Panc1 (cell line): ENCODE results near the gene PLGRKT. TPM values are rescaled to one million over a fixed set of nuclear protein-coding genes. Genes with fewer than 3 reads are reported as not detected.
"Not testable (repeated sequence)": the region's sequence is repeated elsewhere in the genome, so short reads cannot be mapped to it uniquely, and the experiment has no call there.

Source experiments
- ATAC-seq: fragments of 200-7000 bp; cut with Tn5 transposase; 2 replicates; pipeline ENCODE4 v1.9.1; 2020; ENCODE audit warnings: mild to moderate bottlenecking, moderate library complexity
- BruUV-seq: library from RNA; stranded (reverse); fragments of 400-500 nt; replicated peaks from 2 replicates; lab custom pipeline; 2021; lab: Mats Ljungman, UMichigan
- CTCF ChIA-PET: fragments of 300-600 bp; sonication (Branson Sonifier 250); formaldehyde crosslinking; loops from one replicate; lab custom pipeline; 2022; ENCODE audit warnings: antibody characterized with exemption; lab: Charles Lee
- POLR2A ChIA-PET: fragments of 300-600 bp; sonication (Branson Sonifier 250); formaldehyde crosslinking; loops from one replicate; lab custom pipeline; 2022; ENCODE audit warnings: antibody characterized with exemption; lab: Charles Lee
- DNase-seq: peaks from one replicate; pipeline ENCODE4 v3.0.0-alpha.2; 2010; ENCODE audit warnings: low read depth, low spot score
- H3K27ac ChIP-seq: 2 replicates; pipeline ENCODE4 v1.5.1; 2011; ENCODE audit warnings: mild to moderate bottlenecking, low read length, inconsistent platforms
- H3K27me3 ChIP-seq: fragments of 200-500 bp; sonication (Bioruptor generic); 2 replicates; pipeline ENCODE4 v1.6.0; 2014; ENCODE audit warnings: low read length, inconsistent platforms; ENCODE audit not compliant: control insufficient read depth, insufficient read depth
- H3K36me3 ChIP-seq: fragments of 200-500 bp; sonication (Bioruptor generic); 2 replicates; pipeline ENCODE4 v1.5.1; 2014; ENCODE audit warnings: inconsistent platforms, mild to moderate bottlenecking, low read length, moderate library complexity; ENCODE audit not compliant: control insufficient read depth, insufficient read depth
- H3K4me1 ChIP-seq: 2 replicates; pipeline ENCODE4 v1.5.1; 2011; ENCODE audit warnings: inconsistent platforms, mild to moderate bottlenecking, low read length, moderate library complexity; ENCODE audit not compliant: control insufficient read depth, insufficient read depth
- H3K4me3 ChIP-seq, 2 experiments: 2 replicates each; pipeline ENCODE4 v1.5.1; 2011 to 2012; ENCODE audit warnings: low read depth in 2 of 2, low read length in 2 of 2, mild to moderate bottlenecking in 2 of 2, inconsistent platforms in 1 of 2, moderate library complexity in 1 of 2
- H3K9me3 ChIP-seq: fragments of 200-500 bp; sonication (Bioruptor generic); 2 replicates; pipeline ENCODE4 v1.5.1; 2014; ENCODE audit warnings: low read depth, mild to moderate bottlenecking, inconsistent platforms, low read length, moderate library complexity; ENCODE audit not compliant: control insufficient read depth, insufficient read depth
- POLR2AphosphoS5 ChIP-seq: IDR thresholded peaks from 2 replicates; pipeline ENCODE4 v1.6.1; 2012; ENCODE audit warnings: mild to moderate bottlenecking, low read depth, low read length, moderate library complexity
- SIN3A ChIP-seq: IDR thresholded peaks from 2 replicates; pipeline ENCODE4 v1.6.1; 2012; ENCODE audit warnings: low read depth, mild to moderate bottlenecking, low read length, moderate library complexity, borderline replicate concordance; ENCODE audit not compliant: insufficient read depth
- TCF7L2 ChIP-seq: IDR thresholded peaks from 2 replicates; pipeline ENCODE4 v1.6.1; 2011; ENCODE audit warnings: mild to moderate bottlenecking, low read depth, low read length, inconsistent platforms
- in situ Hi-C: cut with HindIII; loops from 2 replicates; pipeline ENCODE4 v1.10.0; 2016; ENCODE audit warnings: low sequenced_read_pairs, low pct_unique_long_range_greater_than_20kb
- intact Hi-C: fragments of 100-400 bp; cut with micrococcal nuclease; formaldehyde crosslinking; loops from one replicate; pipeline ENCODE4 v1.10.0; 2022; ENCODE audit not compliant: unreplicated experiment
- total RNA-seq: library from RNA; stranded (reverse); gene quantifications from one replicate; pipeline ENCODE4 v1.2.1, GENCODE V29; 2021; ENCODE audit not compliant: unreplicated experiment
- TF ChIP-seq, protein P1 (sequence below), 2 experiments: IDR thresholded peaks; 2 replicates each; pipeline ENCODE4 v1.6.1; 2011 to 2012; ENCODE audit warnings: low read depth in 2 of 2, control low read depth in 1 of 2, low read length in 1 of 2, mild to moderate bottlenecking in 1 of 2, moderate library complexity in 1 of 2; ENCODE audit not compliant: insufficient read depth in 1 of 2
- TF ChIP-seq, protein P2 (sequence below): fragments of 450-650 bp; IDR thresholded peaks from 2 replicates; pipeline ENCODE4 v1.5.1; 2017; ENCODE audit warnings: mild to moderate bottlenecking

Gene PLGRKT
- total RNA-seq, 1 experiment from 2014 or later, result 9.3 TPM

DNA sequence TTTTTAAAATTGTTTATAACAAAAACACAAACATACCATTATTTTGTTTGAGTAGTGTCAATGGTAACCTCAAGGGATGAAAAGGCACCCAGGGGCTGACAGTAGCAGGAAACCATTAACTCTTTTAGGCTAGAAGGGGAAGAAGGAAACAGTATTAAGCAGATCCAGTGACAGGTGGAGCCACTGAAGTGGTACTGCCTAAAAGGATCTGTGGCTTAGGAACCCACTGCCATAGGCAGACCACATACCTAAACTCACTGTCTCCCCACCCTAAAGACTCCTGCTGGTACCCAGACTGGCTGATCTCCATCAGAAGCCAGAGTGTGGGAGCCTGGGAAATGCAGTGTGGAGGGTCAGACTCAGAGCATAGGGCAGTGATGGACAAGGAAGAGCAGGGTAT, 111.5 kb downstream of the PLGRKT start:
- CTCF ChIA-PET, result no interaction called here
- intact Hi-C loops (no loop called here), in situ Hi-C loops (no loop called here)
- BruUV-seq, result no TSS peak
- no peaks in the 10 kb centered on the region for H3K36me3 ChIP-seq
- no peak for DNase-seq
- H3K4me1 ChIP-seq, result no peaks in the 10 kb centered on the region
- TF ChIP-seq POLR2AphosphoS5 (no peak), TCF7L2 (no peak), SIN3A (no peak)
- TF ChIP-seq, protein P1, sequence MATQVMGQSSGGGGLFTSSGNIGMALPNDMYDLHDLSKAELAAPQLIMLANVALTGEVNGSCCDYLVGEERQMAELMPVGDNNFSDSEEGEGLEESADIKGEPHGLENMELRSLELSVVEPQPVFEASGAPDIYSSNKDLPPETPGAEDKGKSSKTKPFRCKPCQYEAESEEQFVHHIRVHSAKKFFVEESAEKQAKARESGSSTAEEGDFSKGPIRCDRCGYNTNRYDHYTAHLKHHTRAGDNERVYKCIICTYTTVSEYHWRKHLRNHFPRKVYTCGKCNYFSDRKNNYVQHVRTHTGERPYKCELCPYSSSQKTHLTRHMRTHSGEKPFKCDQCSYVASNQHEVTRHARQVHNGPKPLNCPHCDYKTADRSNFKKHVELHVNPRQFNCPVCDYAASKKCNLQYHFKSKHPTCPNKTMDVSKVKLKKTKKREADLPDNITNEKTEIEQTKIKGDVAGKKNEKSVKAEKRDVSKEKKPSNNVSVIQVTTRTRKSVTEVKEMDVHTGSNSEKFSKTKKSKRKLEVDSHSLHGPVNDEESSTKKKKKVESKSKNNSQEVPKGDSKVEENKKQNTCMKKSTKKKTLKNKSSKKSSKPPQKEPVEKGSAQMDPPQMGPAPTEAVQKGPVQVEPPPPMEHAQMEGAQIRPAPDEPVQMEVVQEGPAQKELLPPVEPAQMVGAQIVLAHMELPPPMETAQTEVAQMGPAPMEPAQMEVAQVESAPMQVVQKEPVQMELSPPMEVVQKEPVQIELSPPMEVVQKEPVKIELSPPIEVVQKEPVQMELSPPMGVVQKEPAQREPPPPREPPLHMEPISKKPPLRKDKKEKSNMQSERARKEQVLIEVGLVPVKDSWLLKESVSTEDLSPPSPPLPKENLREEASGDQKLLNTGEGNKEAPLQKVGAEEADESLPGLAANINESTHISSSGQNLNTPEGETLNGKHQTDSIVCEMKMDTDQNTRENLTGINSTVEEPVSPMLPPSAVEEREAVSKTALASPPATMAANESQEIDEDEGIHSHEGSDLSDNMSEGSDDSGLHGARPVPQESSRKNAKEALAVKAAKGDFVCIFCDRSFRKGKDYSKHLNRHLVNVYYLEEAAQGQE (IDR thresholded peaks at IDR 0.05; ENCODE audit: insufficient read depth in 1 of 2, low read depth in 2 of 2, low read length in 1 of 2), result no peak
- TF ChIP-seq, protein P2, sequence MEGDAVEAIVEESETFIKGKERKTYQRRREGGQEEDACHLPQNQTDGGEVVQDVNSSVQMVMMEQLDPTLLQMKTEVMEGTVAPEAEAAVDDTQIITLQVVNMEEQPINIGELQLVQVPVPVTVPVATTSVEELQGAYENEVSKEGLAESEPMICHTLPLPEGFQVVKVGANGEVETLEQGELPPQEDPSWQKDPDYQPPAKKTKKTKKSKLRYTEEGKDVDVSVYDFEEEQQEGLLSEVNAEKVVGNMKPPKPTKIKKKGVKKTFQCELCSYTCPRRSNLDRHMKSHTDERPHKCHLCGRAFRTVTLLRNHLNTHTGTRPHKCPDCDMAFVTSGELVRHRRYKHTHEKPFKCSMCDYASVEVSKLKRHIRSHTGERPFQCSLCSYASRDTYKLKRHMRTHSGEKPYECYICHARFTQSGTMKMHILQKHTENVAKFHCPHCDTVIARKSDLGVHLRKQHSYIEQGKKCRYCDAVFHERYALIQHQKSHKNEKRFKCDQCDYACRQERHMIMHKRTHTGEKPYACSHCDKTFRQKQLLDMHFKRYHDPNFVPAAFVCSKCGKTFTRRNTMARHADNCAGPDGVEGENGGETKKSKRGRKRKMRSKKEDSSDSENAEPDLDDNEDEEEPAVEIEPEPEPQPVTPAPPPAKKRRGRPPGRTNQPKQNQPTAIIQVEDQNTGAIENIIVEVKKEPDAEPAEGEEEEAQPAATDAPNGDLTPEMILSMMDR, result no peak
- POLR2A ChIA-PET, result no interaction called here
- no peak overlapping the region for H3K27ac ChIP-seq
- H3K9me3 ChIP-seq, result no peaks in the 10 kb centered on the region
- no peaks in the 10 kb centered on the region for H3K27me3 ChIP-seq
- H3K4me3 ChIP-seq, result no peak overlapping the region
- no peak for ATAC-seq

DNA sequence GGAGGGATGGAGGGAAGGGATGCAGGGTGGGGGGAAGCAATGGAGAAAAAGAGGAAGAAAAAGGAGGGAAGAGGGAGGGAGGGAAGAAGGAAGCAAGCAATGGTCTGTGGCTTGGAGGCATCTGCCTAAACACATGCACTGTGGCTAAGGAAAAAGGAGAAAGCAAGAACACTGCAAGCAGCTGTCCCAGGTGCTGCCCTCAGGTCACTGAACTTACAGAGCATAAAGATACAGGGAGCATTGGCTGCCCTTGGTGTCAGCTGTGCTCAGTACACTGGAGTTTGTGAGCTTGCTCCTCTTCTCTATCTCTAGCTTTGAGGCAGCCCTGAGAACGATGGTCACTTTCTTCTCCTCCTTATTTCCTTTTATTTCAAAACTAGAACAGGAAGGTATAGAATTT, 116.1 kb downstream of the PLGRKT start:
- H3K9me3 ChIP-seq, H3K27me3 ChIP-seq, H3K27ac ChIP-seq, ATAC-seq, H3K4me3 ChIP-seq, CTCF ChIA-PET, intact Hi-C loops, BruUV-seq, H3K36me3 ChIP-seq, in situ Hi-C loops, DNase-seq, POLR2A ChIA-PET, H3K4me1 ChIP-seq: not testable (repeated sequence)

DNA sequence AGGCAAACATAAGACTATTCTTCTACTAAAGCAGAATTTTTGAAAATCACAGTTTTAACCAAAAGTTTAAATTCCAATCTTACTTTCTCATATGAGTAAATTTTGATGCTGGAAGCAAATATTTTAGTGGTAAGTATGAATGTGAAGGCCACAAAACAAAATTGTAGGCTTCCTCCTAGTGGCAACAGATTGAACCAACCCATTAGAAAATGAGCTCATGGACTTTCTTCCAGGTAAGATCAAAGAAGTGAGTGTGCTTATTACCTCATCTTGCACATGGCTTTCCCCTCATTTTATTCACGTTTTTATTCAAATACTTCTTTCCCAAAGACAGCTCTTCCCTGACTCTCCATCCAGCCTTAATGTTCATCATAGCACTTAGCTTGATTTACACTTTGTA, 116.7 kb downstream of the PLGRKT start:
- ATAC-seq, result no peak
- Histone ChIP-seq H3K9me3 (no peaks in the 10 kb centered on the region), H3K27ac (no peak overlapping the region), H3K4me1 (no peaks in the 10 kb centered on the region), H3K36me3 (no peaks in the 10 kb centered on the region), H3K27me3 (no peaks in the 10 kb centered on the region), H3K4me3 (no peak overlapping the region)
- POLR2A ChIA-PET, result no interaction called here
- intact Hi-C loops (no loop called here), in situ Hi-C loops (no loop called here)
- DNase-seq, result no peak
- BruUV-seq, result no TSS peak
- TF ChIP-seq POLR2AphosphoS5, result no peak
- TF ChIP-seq, protein P2, result no peak
- TF ChIP-seq TCF7L2, result no peak
- TF ChIP-seq SIN3A, result no peak
- TF ChIP-seq, protein P1 (IDR thresholded peaks at IDR 0.05; ENCODE audit: insufficient read depth in 1 of 2, low read depth in 2 of 2, low read length in 1 of 2), result no peak
- CTCF ChIA-PET, result interaction anchor here (0.6 kb wide), 1 partner anchor 8 kb away, joined by 6 read pairs; no protein-coding TSS in a partner anchor

DNA sequence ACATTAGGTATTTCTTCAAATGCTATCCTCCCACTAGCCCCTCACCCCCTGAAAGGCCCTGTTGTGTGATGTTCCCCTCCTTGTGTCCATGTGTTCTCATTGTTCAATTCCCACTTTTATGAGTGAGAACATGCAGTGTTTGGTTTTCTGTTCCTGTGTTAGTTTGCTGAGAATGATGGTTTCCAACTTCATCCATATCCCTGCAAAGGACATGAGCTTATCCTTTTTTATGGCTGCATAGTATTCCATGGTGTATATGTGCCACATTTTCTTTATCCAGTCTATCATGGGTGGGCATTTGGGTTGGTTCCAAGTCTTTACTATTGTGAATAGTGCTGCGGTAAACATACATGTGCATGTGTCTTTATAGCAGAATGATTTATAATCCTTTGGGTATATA, 121.3 kb downstream of the PLGRKT start:
- H3K27ac ChIP-seq, DNase-seq, in situ Hi-C loops, CTCF ChIA-PET, H3K4me3 ChIP-seq, H3K9me3 ChIP-seq, POLR2A ChIA-PET, BruUV-seq, intact Hi-C loops, H3K4me1 ChIP-seq, H3K36me3 ChIP-seq, ATAC-seq, H3K27me3 ChIP-seq: not testable (repeated sequence)
